ENCODE results near the gene TGIF2. TPM values are rescaled to one million over a fixed set of nuclear protein-coding genes. Genes with fewer than 3 reads are reported as not detected.
"Not testable (repeated sequence)": the region's sequence is repeated elsewhere in the genome, so short reads cannot be mapped to it uniquely, and the experiment has no call there.

Gene TGIF2
- total RNA-seq, 1 donor = 3.1 TPM

DNA sequence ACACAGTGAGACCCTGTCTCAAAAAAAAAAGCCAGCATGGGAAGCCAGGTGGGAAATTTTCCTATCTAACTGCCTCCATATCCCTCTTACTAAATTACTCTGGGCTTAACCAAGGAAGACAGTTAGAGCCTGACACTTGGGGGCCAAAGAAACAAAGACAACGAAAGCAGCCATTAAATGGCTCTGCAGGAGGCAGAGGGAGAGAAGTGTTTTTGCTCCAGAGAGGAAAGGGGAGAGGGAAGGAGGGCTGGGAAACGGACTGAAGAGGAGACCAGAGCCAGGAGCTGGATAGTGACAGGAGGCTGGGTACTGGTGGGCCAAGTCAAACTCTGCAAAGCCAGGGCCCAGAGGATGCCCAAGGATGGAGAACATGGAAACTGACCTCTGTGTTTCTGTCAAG, 10.7 kb upstream of the TGIF2 start:
- no peak for DNase-seq (ENCODE audit: low read depth)
- TF ChIP-seq, protein P1, sequence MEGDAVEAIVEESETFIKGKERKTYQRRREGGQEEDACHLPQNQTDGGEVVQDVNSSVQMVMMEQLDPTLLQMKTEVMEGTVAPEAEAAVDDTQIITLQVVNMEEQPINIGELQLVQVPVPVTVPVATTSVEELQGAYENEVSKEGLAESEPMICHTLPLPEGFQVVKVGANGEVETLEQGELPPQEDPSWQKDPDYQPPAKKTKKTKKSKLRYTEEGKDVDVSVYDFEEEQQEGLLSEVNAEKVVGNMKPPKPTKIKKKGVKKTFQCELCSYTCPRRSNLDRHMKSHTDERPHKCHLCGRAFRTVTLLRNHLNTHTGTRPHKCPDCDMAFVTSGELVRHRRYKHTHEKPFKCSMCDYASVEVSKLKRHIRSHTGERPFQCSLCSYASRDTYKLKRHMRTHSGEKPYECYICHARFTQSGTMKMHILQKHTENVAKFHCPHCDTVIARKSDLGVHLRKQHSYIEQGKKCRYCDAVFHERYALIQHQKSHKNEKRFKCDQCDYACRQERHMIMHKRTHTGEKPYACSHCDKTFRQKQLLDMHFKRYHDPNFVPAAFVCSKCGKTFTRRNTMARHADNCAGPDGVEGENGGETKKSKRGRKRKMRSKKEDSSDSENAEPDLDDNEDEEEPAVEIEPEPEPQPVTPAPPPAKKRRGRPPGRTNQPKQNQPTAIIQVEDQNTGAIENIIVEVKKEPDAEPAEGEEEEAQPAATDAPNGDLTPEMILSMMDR (IDR thresholded peaks at IDR 0.05; ENCODE audit: insufficient read depth, low read length) = no peak
- H3K4me3 ChIP-seq (ENCODE audit: low read depth, low read length) = no peak overlapping the region

DNA sequence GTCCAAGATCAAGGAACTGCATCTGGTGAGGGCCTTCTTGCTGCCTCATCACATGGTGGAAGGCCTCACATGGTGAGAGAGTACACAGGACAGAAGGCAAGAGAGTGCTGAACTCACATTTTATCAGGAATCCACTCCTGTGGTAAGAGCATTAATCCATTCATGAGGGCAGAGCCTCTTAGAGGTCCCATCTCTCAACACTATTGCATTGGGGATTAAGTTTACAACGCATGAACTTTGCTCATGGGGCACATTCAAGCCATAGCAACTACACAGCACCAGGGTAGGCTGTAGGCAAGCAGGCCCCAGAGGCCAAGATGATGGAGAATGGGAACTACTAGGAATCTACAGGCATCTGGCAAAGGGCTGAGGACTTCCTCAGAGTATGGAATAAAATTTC, 10.0 kb upstream of the TGIF2 start:
- TF ChIP-seq, protein P1 (IDR thresholded peaks at IDR 0.05; ENCODE audit: insufficient read depth, low read length) = no peak
- H3K4me3 ChIP-seq (ENCODE audit: low read depth, low read length) = no peak overlapping the region
- no peak for DNase-seq (ENCODE audit: low read depth)

DNA sequence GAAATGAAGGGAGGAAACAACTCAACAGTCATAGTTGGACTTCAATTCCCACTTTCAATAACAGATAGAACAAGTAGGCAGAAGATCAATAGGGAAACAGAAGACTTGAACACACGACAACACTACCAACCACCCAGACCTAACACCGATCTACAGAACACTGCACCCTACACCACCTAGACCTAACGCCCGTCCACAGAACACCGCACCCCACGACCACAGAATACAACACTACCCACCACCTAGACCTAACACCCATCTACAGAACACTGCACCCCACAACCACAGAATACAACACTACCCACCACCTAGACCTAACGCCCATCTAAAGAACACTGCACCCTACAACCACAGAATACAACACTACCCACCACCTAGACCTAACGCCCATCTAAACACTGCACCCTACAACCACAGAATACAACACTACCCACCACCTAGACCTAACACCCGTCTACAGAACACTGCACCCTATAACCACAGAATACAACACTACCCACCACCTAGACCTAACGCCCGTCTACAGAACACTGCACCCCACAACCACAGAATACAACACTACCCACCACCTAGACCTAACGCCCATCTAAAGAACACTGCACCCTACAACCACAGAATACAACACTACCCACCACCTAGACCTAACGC, 9.2 kb upstream of the TGIF2 start:
- not testable (repeated sequence) for H3K4me3 ChIP-seq (ENCODE audit: low read depth, low read length); DNase-seq (ENCODE audit: low read depth)

DNA sequence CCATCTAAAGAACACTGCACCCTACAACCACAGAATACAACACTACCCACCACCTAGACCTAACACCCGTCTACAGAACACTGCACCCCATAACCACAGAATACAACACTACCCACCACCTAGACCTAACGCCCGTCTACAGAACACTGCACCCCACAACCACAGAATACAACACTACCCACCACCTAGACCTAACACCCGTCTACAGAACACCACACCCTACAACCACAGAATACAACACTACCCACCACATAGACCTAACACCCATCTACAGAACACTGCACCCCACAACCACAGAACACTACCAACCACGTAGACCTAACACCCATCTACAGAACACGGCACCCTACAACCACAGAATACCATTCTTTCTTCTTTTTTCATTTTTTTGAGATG, 8.7 kb upstream of the TGIF2 start:
- H3K4me3 ChIP-seq (ENCODE audit: low read depth, low read length); DNase-seq (ENCODE audit: low read depth): not testable (repeated sequence)

DNA sequence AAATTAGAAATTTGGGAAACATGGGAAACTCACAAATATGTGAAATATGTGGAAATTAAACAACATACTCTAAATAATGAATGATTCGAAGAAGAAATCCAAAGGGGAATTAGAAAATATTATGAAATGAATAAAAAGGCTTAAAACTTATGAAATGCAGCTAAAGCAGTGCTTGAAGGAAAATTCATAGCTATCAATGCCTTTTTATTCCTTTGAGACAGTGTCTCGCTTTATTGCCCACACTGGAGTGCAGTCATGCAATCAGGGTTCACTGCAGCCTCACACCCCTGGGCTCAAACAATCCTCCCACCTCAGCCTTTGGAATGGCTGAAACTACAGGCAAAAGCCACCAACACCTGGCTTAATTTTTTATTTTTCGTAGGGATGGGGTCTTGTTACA, 7.9 kb upstream of the TGIF2 start:
- TF ChIP-seq, protein P1 (IDR thresholded peaks at IDR 0.05; ENCODE audit: insufficient read depth, low read length) = no peak
- DNase-seq (ENCODE audit: low read depth) = no peak
- H3K4me3 ChIP-seq (ENCODE audit: low read depth, low read length) = no peak overlapping the region

DNA sequence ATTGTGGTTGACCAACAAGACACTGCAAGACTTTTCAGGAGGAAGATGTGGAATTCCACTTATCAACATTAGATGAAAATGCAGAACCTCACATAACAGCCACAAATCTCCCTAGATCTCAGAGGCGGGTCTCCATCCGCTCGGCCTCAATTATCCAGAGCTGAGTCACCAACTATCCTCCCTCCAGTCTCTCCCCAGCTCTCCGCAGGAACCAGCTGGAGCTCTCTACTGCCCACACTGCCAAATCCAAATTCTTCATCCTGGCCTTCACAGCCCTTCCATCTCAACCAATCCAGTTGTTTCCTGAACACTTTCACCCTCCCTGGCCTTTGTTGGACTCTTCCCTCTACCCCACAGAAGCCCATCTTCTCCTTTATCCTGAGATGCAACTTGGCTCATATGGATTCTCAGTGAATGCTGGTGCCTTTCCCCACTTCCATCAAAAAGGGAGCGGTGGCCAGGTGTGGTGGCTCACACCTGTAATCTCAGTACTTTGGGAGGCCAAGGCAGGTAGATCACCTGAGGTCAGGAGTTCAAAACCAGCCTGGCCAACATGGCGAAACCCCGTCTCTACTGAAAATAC, 3.5 kb upstream of the TGIF2 start:
- DNase-seq (ENCODE audit: low read depth) = peak; percentile 74
- H3K4me3 ChIP-seq (ENCODE audit: low read depth, low read length) = no peak overlapping the region
- TF ChIP-seq, protein P1 (IDR thresholded peaks at IDR 0.05; ENCODE audit: insufficient read depth, low read length) = no peak

DNA sequence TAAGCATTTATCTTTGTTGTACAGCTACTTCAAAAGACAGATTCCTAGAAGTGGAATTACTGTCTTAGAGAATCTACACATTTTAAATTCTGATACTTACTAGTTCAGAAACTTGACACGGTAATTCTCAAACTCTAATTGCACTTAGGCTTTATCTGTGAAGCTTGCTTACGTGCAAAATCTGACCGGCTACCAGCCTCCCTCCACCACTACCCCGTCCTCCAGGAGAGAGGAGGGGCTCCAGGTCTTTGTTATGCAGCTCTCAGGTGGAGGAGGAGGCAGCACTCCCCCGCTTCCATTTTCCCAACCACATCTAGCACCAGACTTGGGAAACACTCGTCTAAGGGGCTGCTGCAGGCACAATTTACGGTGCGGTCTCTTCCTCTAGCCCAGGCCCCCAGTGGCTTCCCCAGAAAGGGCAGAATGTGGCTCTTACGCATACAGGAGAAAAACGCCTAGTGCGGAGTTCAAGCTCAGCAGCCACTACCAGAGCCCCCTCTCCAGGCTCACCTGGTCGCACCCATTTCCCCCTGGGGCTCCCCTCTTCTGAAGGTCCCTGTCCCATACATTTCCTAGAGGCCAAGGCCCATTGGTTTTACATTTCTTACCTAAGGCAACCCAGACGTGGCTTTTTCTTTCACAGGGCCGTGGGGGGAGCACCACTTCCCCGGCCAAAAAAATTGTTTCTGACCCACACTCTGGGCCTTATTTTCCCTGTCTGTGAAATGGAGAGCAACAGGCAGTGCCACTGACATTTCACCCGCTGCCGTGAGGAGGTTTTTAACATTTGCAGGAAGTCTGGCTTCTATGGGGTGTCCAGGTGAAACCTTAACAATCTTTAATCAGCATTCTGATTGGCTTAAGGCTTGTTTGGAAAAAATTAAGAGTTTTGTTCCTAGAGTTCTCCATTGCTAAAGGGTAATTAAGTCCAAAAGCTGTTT, 1.6 kb upstream of the TGIF2 start:
- TF ChIP-seq, protein P1 (IDR thresholded peaks at IDR 0.05; ENCODE audit: insufficient read depth, low read length) = no peak
- DNase-seq (ENCODE audit: low read depth) = no peak

More for the DNA sequence above, 1.6 kb upstream of the TGIF2 start:
- H3K4me3 ChIP-seq (ENCODE audit: low read depth, low read length) = no peak overlapping the region

All from fibroblast of the aortic adventitia (primary cell).